Activated T-helper 9 cell treated with anti-CD3 and anti-CD28 coated beads, Interleukin-2, amount 50 U/mL, for 16 hours (primary cell): ENCODE data around the gene C2CD2L.
"Not testable (repeated sequence)": the region's sequence is repeated elsewhere in the genome, so short reads cannot be mapped to it uniquely, and the experiment has no call there.

ENCODE experiments used
- DNase-seq: peaks from one replicate; pipeline ENCODE4 v3.0.0-alpha.2; 2020; ENCODE audit warnings: low read depth

Gene C2CD2L

GRCh38 chr11:119093942-119094815 is 13.0 kb upstream of the C2CD2L start:
- DNase-seq = peak; percentile 42

DNA sequence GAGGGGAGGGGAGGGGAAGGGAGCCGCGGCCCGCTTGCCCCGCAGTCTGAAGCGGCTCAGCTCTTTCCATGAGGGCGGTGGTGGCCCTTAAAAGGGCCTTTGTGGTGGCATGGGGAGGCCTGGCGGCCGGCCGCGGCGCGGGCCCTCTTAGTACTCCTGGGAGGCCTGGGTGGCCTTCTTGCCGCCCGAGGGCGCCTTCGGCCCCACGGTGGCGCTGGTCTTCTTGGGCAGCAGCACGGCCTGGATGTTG is 12.4 kb upstream of the C2CD2L start:
- peak; percentile 46 for DNase-seq

GRCh38 chr11:119095066-119095880 is 11.9 kb upstream of the C2CD2L start:
- peak; percentile 98 for DNase-seq

- DNase-seq = no peak
These were observed 7.4 kb upstream of the C2CD2L start for GRCh38 chr11:119099711-119100110.

DNA sequence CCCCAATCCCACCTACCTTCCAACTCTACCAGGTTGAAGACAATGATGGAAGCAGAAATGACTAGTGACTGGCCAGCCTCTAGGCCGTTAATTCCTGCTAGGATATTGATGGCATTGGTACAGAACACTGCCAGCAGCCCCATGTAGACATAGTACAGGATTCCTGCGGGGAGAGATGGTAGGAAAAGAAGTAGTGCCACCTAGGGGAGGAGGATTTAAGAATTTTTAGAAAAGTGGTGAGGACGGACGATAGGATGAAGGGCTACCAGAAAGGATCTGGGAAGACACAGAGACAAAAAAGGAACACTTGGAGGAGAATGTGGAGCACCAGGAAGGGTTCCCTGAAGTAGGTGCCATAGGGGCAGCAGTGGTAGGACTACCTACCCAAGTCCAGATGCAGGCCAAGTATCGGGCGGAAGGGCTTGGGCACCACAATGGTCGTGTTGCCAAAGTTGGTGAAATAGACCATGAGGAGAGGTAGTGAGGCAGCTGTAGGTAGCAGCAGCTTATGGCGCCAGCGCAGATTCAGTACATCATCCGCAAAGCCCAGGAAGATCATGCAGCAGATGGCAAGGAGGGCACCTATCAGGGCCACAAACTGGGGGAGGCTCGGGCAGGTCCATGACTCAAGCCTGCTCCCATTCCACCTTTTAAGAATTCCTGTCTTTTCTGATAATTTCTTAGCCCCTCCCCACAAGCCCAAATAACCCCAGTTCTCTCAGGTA is 6.7 kb upstream of the C2CD2L start:
- DNase-seq = no peak

DNA sequence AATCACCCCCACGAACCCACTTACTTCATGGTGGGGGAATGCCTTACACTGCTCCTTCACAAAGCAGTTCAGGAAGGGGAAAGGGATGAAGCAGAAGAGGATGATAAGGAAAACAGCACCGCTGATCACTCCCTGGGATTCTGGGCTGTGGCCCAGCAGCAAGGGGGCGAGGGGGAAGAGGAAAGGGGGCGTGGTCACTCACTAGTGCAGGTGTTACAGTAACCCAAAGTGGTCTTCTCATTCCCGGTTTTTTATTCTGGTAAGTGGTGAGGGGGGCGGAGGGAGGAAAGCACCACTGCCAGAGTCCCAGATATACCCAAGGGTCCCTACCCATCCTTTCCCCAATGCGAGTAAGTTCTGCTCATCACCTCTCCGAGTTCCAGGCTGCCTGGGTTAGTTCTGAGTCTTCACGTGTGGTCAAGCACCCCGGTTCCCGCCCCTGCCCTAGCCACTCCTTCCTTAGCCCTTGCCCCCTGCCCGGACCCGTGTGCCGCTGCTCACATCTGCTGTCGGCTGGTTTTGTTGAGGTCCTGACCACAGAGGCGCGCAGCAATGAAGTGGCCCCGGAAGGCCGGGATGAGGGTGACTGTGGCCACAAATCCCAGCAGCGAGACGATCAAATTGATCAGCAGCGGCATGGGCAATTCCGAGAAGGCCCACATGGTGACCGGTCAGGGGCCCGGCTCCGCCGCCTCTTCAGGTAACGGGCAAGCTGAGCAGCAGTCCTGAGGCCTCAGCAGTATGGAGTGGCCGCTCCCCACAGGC is 6.0 kb upstream of the C2CD2L start:
- DNase-seq = no peak

GRCh38 chr11:119101759-119102423 is 5.3 kb upstream of the C2CD2L start, which contains the start of gene DPAGT1:
DPAGT1 (minus strand) TSS chr11:119101853; CDS start chr11:119101655, 198 bp downstream.
- DNase-seq = peak; percentile 75

GRCh38 chr11:119103161-119103664 is 3.9 kb upstream of the C2CD2L start:
- DNase-seq = not testable (repeated sequence)

DNA sequence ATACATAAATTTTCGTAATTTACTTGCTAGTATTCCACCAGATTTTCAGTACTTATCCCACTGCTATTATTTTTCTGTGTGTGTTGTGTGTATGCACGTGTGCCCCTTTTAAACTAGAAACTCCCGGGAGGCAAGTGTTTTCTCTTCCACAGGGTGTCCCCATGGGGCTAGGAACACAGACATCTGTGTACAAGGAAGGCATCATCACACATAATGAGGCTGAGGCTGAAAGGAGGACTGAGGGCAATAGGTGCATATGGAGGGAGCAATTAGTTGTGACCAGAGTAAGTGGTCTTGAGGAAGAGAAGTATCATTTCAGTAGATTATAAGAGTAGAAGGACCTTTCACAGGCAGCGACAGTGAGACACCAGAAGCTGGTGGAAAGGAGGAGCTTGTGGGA is 3.4 kb upstream of the C2CD2L start:
- DNase-seq = no peak

DNA sequence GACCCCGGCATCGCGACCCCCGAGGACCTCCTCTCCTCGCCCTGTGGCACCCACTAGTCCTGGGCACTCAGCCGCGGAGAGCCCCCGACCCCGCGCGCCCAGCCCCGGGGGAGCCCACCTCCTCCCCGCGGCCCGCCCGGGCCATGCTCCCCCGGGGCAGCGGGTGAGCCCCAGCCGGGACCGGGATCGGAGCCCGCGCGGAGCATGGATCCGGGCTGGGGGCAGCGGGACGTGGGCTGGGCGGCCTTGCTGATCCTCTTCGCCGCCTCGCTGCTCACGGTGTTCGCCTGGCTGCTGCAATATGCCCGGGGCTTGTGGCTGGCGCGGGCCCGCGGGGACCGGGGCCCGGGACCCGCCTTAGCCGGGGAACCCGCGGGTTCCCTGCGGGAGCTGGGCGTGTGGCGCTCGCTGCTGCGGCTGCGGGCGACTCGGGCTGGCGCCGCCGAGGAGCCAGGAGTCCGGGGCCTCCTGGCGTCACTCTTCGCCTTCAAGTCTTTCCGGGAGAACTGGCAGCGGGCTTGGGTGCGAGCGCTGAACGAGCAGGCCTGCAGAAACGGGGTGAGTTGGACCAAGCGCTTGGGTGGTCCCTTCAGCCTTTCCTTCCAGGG is 498 bp downstream of the C2CD2L start:
- no peak for DNase-seq

- no peak for DNase-seq
These were observed 1.2 kb downstream of the C2CD2L start for GRCh38 chr11:119108146-119108856.

- DNase-seq = no peak
These were observed 1.7 kb downstream of the C2CD2L start for GRCh38 chr11:119108857-119109221.

DNA sequence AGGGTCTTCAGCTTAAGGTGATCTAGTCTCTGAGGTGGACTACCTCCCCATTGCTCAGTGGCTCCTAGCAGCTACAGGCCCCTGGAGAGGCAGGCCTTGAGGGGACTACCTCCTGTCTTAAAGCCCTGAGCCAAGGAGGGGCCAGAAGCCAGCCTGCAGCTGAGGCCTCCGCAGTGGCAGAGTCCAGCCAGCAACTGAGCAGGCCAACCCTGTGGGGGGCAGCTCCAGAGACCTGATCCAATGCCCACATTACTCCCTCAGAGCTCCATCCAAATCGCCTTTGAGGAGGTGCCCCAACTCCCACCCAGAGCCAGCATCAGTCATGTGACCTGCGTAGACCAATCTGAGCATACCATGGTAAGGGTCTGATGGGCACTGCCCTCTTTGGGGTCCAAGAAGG is 2.7 kb downstream of the C2CD2L start:
- DNase-seq = no peak

- DNase-seq = no peak
These were observed 3.3 kb downstream of the C2CD2L start for GRCh38 chr11:119110439-119110838.

- DNase-seq = no peak
These were observed 4.3 kb downstream of the C2CD2L start for GRCh38 chr11:119111361-119111925.

- no peak for DNase-seq
These were observed 5.3 kb downstream of the C2CD2L start for GRCh38 chr11:119112314-119113020.

DNA sequence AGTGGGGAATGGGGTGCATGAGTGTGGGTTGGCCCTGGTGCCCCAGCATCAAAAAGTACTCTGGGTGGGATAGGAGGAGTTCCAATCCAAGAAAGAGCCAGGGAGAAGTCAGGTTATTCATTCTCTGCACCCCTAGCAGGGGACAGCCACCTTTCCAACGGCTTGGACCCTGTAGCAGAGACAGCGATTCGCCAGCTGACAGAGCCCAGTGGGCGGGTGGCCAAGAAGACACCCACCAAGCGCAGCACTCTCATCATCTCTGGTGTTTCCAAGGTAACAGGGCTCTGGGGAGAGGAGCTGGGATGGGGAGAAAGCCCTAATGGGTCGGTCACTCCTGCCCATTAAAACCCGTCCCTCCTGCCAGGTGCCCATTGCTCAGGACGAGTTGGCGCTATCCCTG is 6.6 kb downstream of the C2CD2L start:
- DNase-seq = no peak

- no peak for DNase-seq
These were observed 7.2 kb downstream of the C2CD2L start for GRCh38 chr11:119114351-119114750.
